HCT116 (cell line): ENCODE results near the gene CXCL1. TPM values are rescaled to one million over a fixed set of nuclear protein-coding genes. Genes with fewer than 3 reads are reported as not detected.

Source experiments
- ATAC-seq: fragments of 200-7000 bp; cut with Tn5 transposase; 2 replicates; pipeline ENCODE4 v1.9.1; 2020; ENCODE audit warnings: mild to moderate bottlenecking, moderate library complexity
- BruUV-seq: library from RNA; stranded (reverse); fragments of 400-500 nt; replicated peaks from 2 replicates; lab custom pipeline; 2021; lab: Mats Ljungman, UMichigan
- CTCF ChIA-PET: fragments of 300-600 bp; sonication (Branson Sonifier 250); formaldehyde crosslinking; loops from one replicate; lab custom pipeline; 2021; ENCODE audit warnings: antibody characterized with exemption; lab: Charles Lee
- POLR2A ChIA-PET: fragments of 300-600, 350-600 bp; sonication (Branson Sonifier 250); formaldehyde crosslinking; loops from one replicate; lab custom pipeline; 2021; ENCODE audit warnings: antibody characterized with exemption; lab: Charles Lee
- RAD21 ChIA-PET, 2 experiments: fragments of 300-600 bp; sonication (Branson Sonifier 250); formaldehyde crosslinking; loops; one replicate each; lab custom pipeline; 2023; ENCODE audit warnings: low total read pairs in 2 of 2; ENCODE audit not compliant: uncharacterized antibody in 2 of 2, unreplicated experiment in 2 of 2, low non-redundant PET in 1 of 2; lab: Charles Lee
- DNase-seq: peaks from one replicate; pipeline ENCODE4 v3.0.0-alpha.2; 2010; ENCODE audit warnings: low read depth, low spot score
- H2AFZ ChIP-seq: fragments of 200-600 bp; shearing (Covaris generic), sonication (generic); 2 replicates; pipeline ENCODE4 v1.6.1; 2017; ENCODE audit warnings: low read depth, mixed run types, mixed read lengths, antibody characterized with exemption, low read length; ENCODE audit not compliant: poor library complexity, severe bottlenecking
- H3K27ac ChIP-seq: 2 replicates; pipeline ENCODE4 v1.5.1; 2012; ENCODE audit warnings: low read depth, low read length
- H3K27me3 ChIP-seq: fragments of 200-600 bp; sonication (generic); 2 replicates; pipeline ENCODE4 v1.6.1; 2016; ENCODE audit warnings: mixed run types, low read length, mixed read lengths; ENCODE audit not compliant: insufficient read depth
- H3K36me3 ChIP-seq, 2 experiments: fragments of 200-500 bp in 1 of 2; fragments of 200-600 bp in 1 of 2; sonication (Bioruptor generic) in 1 of 2; sonication (generic) in 1 of 2; 2 replicates each; pipeline versions ENCODE4 v1.5.1 to v1.6.1; 2014 to 2016; ENCODE audit warnings: low read length in 2 of 2, inconsistent platforms in 1 of 2, mixed read lengths in 1 of 2, mixed run types in 1 of 2; ENCODE audit not compliant: insufficient read depth in 2 of 2, control insufficient read depth in 1 of 2
- H3K4me1 ChIP-seq, 2 experiments: fragments of 200-600 bp in 1 of 2; sonication (generic) in 1 of 2; 2 replicates each; pipeline versions ENCODE4 v1.5.1 to v1.6.1; 2012 to 2017; ENCODE audit warnings: low read length in 2 of 2, inconsistent platforms in 1 of 2, mild to moderate bottlenecking in 1 of 2, mixed read lengths in 1 of 2, mixed run types in 1 of 2, moderate library complexity in 1 of 2; ENCODE audit not compliant: insufficient read depth in 2 of 2, control insufficient read depth in 1 of 2
- H3K4me2 ChIP-seq: fragments of 200-600 bp; sonication (generic); 2 replicates; pipeline ENCODE4 v1.6.1; 2017; ENCODE audit warnings: mixed run types, low read length, mixed read lengths
- H3K4me3 ChIP-seq, 2 experiments: fragments of 200-600 bp in 1 of 2; sonication (generic) in 1 of 2; replicated peaks in 1 of 2; 2 replicates each; pipeline ENCODE4 v1.5.1; 2011 to 2016; ENCODE audit warnings: low read length in 2 of 2, control low read depth in 1 of 2, low read depth in 1 of 2, mild to moderate bottlenecking in 1 of 2, mixed read lengths in 1 of 2, mixed run types in 1 of 2
- H3K79me2 ChIP-seq: fragments of 200-600 bp; sonication (generic); 2 replicates; pipeline ENCODE4 v1.6.1; 2017; ENCODE audit warnings: mild to moderate bottlenecking, mixed run types, low read length, moderate library complexity, mixed read lengths; ENCODE audit not compliant: insufficient read depth
- H3K9ac ChIP-seq: fragments of 200-600 bp; sonication (generic); 2 replicates; pipeline ENCODE4 v1.6.1; 2016; ENCODE audit warnings: low read length, mixed read lengths
- H3K9me2 ChIP-seq: fragments of 200-600 bp; sonication (generic), shearing (Covaris generic); 2 replicates; pipeline ENCODE4 v1.6.1; 2017; ENCODE audit warnings: mixed run types, mild to moderate bottlenecking, moderate library complexity; ENCODE audit not compliant: insufficient read depth
- H3K9me3 ChIP-seq, 2 experiments: fragments of 200-500 bp in 1 of 2; fragments of 200-600 bp in 1 of 2; sonication (Bioruptor generic) in 1 of 2; sonication (generic) in 1 of 2; 2 replicates each; pipeline ENCODE4 v1.6.1; 2014 to 2017; ENCODE audit warnings: low read length in 2 of 2, mixed read lengths in 2 of 2, inconsistent platforms in 1 of 2, low read depth in 1 of 2, mild to moderate bottlenecking in 1 of 2, mixed run types in 1 of 2, moderate library complexity in 1 of 2; ENCODE audit not compliant: control insufficient read depth in 1 of 2, insufficient read depth in 1 of 2
- H4K20me1 ChIP-seq: fragments of 200-600 bp; sonication (generic), shearing (Covaris generic); 2 replicates; pipeline ENCODE4 v1.6.1; 2017; ENCODE audit warnings: mixed run types, mild to moderate bottlenecking, moderate library complexity; ENCODE audit not compliant: insufficient read depth
- CEBPB ChIP-seq: IDR thresholded peaks from 2 replicates; pipeline ENCODE4 v1.6.1; 2012; ENCODE audit warnings: low read depth
- EGR1 ChIP-seq: IDR thresholded peaks from 2 replicates; pipeline ENCODE4 v1.6.1; 2012; ENCODE audit warnings: low read depth
- EZH2 ChIP-seq: fragments of 200-600 bp; sonication (generic); IDR thresholded peaks from 2 replicates; pipeline ENCODE4 v1.6.1; 2017; ENCODE audit warnings: antibody characterized with exemption, mixed run types
- FOSL1 ChIP-seq: IDR thresholded peaks from 2 replicates; pipeline ENCODE4 v1.6.1; 2012; ENCODE audit warnings: low read depth
- RAD21 ChIP-seq: IDR thresholded peaks from 2 replicates; pipeline ENCODE4 v1.6.1; 2012; ENCODE audit warnings: low read depth, mild to moderate bottlenecking
- YY1 ChIP-seq: IDR thresholded peaks from 2 replicates; pipeline ENCODE4 v1.6.1; 2011; ENCODE audit warnings: low read length, low read depth, moderate library complexity, mild to moderate bottlenecking; ENCODE audit not compliant: insufficient replicate concordance; ENCODE audit errors: extremely low read depth
- intact Hi-C: fragments of 100-400 bp; cut with micrococcal nuclease; formaldehyde crosslinking; loops from 2 replicates; pipeline ENCODE4 v1.10.0; 2022
- total RNA-seq: library from RNA; stranded (reverse); gene quantifications from one replicate; pipeline ENCODE4 v1.2.1, GENCODE V29; 2021; ENCODE audit not compliant: unreplicated experiment
- TF ChIP-seq, protein P1 (sequence below), 3 experiments: fragments of 200-600 bp in 1 of 3; sonication (generic) in 1 of 3; IDR thresholded peaks in 2 of 3; conservative IDR thresholded peaks in 1 of 3; 2 replicates each; pipeline ENCODE4 v1.5.1; 2012 to 2017; ENCODE audit warnings: low read depth in 2 of 3, low read length in 2 of 3, antibody characterized with exemption in 1 of 3, borderline replicate concordance in 1 of 3, control low read depth in 1 of 3, mild to moderate bottlenecking in 1 of 3, mixed read lengths in 1 of 3, mixed run types in 1 of 3, moderate library complexity in 1 of 3; ENCODE audit not compliant: insufficient read depth in 1 of 3
- TF ChIP-seq, protein P2 (sequence below): IDR thresholded peaks from 2 replicates; pipeline ENCODE4 v1.6.1; 2012
- TF ChIP-seq, protein P3 (sequence below): IDR thresholded peaks from 2 replicates; pipeline ENCODE4 v1.6.1; 2012
- TF ChIP-seq, protein P4 (sequence below): IDR thresholded peaks from 2 replicates; pipeline ENCODE4 v1.6.1; 2011; ENCODE audit warnings: mild to moderate bottlenecking, low read length, moderate library complexity; ENCODE audit not compliant: insufficient replicate concordance; ENCODE audit errors: extremely low read depth

CXCL1 gene
- total RNA-seq, 1 experiment from 2014 or later: 2.5 TPM

DNA sequence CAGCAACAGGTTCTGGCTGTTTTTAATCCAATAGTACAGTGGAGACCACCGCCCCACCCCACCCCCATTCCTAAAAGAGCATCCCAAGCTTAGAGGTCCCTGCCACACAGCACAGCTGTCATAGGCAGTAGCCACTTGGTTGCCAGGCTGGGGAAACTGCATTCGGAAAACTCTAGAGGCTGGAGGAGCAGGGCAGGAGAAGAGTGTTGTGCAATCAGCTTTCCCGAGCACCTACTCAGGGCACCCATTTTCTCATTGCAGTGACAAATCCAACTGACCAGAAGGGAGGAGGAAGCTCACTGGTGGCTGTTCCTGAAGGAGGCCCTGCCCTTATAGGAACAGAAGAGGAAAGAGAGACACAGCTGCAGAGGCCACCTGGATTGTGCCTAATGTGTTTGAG, 1.1 kb downstream of the CXCL1 start:
- Histone ChIP-seq H3K9ac (no peak overlapping the region), H3K4me1 (peaks cover 0 to 13% of the 10 kb centered on the region in 2 experiments; a peak in 3 of 4 replicates), H3K4me2 (peak overlapping the region; percentile 99), H3K9me2 (no peaks in the 10 kb centered on the region), H4K20me1 (no peaks in the 10 kb centered on the region), H3K9me3 (no peaks in the 10 kb centered on the region), H3K27me3 (no peaks in the 10 kb centered on the region), H3K27ac (no peak overlapping the region), H3K36me3 (no peaks in the 10 kb centered on the region), H3K79me2 (no peaks in the 10 kb centered on the region), H2AFZ (no peak overlapping the region), H3K4me3 (no peak overlapping the region)
- ChIA-PET POLR2A (no interaction called here), CTCF (no interaction called here), RAD21 (no interaction called here)
- TF ChIP-seq, protein P1, sequence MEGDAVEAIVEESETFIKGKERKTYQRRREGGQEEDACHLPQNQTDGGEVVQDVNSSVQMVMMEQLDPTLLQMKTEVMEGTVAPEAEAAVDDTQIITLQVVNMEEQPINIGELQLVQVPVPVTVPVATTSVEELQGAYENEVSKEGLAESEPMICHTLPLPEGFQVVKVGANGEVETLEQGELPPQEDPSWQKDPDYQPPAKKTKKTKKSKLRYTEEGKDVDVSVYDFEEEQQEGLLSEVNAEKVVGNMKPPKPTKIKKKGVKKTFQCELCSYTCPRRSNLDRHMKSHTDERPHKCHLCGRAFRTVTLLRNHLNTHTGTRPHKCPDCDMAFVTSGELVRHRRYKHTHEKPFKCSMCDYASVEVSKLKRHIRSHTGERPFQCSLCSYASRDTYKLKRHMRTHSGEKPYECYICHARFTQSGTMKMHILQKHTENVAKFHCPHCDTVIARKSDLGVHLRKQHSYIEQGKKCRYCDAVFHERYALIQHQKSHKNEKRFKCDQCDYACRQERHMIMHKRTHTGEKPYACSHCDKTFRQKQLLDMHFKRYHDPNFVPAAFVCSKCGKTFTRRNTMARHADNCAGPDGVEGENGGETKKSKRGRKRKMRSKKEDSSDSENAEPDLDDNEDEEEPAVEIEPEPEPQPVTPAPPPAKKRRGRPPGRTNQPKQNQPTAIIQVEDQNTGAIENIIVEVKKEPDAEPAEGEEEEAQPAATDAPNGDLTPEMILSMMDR (IDR thresholded peaks at IDR 0.05 in 2 of 3, conservative IDR thresholded peaks at IDR 0.05 in 1 of 3; ENCODE audit: borderline replicate concordance in 1 of 3, insufficient read depth in 1 of 3, low read depth in 2 of 3, low read length in 2 of 3): no peak
- TF ChIP-seq YY1 (no peak), EGR1 (no peak), CEBPB (no peak), EZH2 (no peak), FOSL1 (no peak), RAD21 (no peak)
- TF ChIP-seq, protein P2, sequence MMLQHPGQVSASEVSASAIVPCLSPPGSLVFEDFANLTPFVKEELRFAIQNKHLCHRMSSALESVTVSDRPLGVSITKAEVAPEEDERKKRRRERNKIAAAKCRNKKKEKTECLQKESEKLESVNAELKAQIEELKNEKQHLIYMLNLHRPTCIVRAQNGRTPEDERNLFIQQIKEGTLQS: no peak
- TF ChIP-seq, protein P3, sequence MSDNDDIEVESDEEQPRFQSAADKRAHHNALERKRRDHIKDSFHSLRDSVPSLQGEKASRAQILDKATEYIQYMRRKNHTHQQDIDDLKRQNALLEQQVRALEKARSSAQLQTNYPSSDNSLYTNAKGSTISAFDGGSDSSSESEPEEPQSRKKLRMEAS: no peak
- TF ChIP-seq, protein P4, sequence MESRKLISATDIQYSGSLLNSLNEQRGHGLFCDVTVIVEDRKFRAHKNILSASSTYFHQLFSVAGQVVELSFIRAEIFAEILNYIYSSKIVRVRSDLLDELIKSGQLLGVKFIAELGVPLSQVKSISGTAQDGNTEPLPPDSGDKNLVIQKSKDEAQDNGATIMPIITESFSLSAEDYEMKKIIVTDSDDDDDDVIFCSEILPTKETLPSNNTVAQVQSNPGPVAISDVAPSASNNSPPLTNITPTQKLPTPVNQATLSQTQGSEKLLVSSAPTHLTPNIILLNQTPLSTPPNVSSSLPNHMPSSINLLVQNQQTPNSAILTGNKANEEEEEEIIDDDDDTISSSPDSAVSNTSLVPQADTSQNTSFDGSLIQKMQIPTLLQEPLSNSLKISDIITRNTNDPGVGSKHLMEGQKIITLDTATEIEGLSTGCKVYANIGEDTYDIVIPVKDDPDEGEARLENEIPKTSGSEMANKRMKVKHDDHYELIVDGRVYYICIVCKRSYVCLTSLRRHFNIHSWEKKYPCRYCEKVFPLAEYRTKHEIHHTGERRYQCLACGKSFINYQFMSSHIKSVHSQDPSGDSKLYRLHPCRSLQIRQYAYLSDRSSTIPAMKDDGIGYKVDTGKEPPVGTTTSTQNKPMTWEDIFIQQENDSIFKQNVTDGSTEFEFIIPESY: no peak
- intact Hi-C loops: no loop called here
- DNase-seq (no peak), ATAC-seq (no peak)
- BruUV-seq: no TSS peak
